Trophoblast cell (in vitro differentiated cells and primary cell): ENCODE measurements around the gene MYBBP1A.

Experiments
- DNase-seq, 2 donors: peaks; one replicate each; pipeline ENCODE4 v3.0.0-alpha.2; 2016
- H2AFZ ChIP-seq: 2 replicates; pipeline ENCODE4 v1.6.1; 2013; ENCODE audit warnings: low read length, moderate library complexity, mild to moderate bottlenecking; ENCODE audit not compliant: insufficient read depth, poor library complexity
- H2AK5ac ChIP-seq: 2 replicates; pipeline ENCODE4 v1.6.1; 2013; ENCODE audit warnings: mild to moderate bottlenecking, low read length
- H2BK120ac ChIP-seq: 2 replicates; pipeline ENCODE4 v1.6.1; 2013; ENCODE audit warnings: low read length, mild to moderate bottlenecking, moderate library complexity; ENCODE audit not compliant: insufficient read depth, poor library complexity
- H2BK12ac ChIP-seq: 2 replicates; pipeline ENCODE4 v1.6.1; 2013; ENCODE audit warnings: mild to moderate bottlenecking, low read length, moderate library complexity
- H2BK5ac ChIP-seq: 2 replicates; pipeline ENCODE4 v1.6.1; 2013; ENCODE audit warnings: low read length, low read depth, moderate library complexity, mild to moderate bottlenecking; ENCODE audit not compliant: poor library complexity
- H3K14ac ChIP-seq: 2 replicates; pipeline ENCODE4 v1.6.1; 2013; ENCODE audit warnings: mild to moderate bottlenecking, low read length
- H3K18ac ChIP-seq: 2 replicates; pipeline ENCODE4 v1.6.1; 2013; ENCODE audit warnings: mild to moderate bottlenecking, low read length
- H3K23ac ChIP-seq: 2 replicates; pipeline ENCODE4 v1.6.1; 2013; ENCODE audit warnings: low read length
- H3K27ac ChIP-seq: 2 replicates; pipeline ENCODE4 v1.5.1; 2013; ENCODE audit warnings: low read depth, mild to moderate bottlenecking, inconsistent platforms, low read length, moderate library complexity
- H3K27me3 ChIP-seq: 2 replicates; pipeline ENCODE4 v1.6.1; 2013; ENCODE audit warnings: inconsistent platforms, mild to moderate bottlenecking, low read length, moderate library complexity; ENCODE audit not compliant: insufficient read depth
- H3K36me3 ChIP-seq, 2 experiments: 1 replicate in 1 of 2; 2 replicates in 1 of 2; pipeline ENCODE4 v1.6.1; 2013; ENCODE audit warnings: low read length in 2 of 2, mild to moderate bottlenecking in 2 of 2, moderate library complexity in 1 of 2; ENCODE audit not compliant: insufficient read depth in 2 of 2, control insufficient read depth in 1 of 2
- H3K4ac ChIP-seq: 2 replicates; pipeline ENCODE4 v1.6.1; 2013; ENCODE audit warnings: low read depth, mild to moderate bottlenecking, low read length, moderate library complexity
- H3K4me1 ChIP-seq, 2 experiments: 1 replicate in 1 of 2; 2 replicates in 1 of 2; pipeline ENCODE4 v1.6.1; 2013; ENCODE audit warnings: low read length in 2 of 2, mild to moderate bottlenecking in 2 of 2, moderate library complexity in 1 of 2; ENCODE audit not compliant: insufficient read depth in 2 of 2, control insufficient read depth in 1 of 2
- H3K4me2 ChIP-seq: 2 replicates; pipeline ENCODE4 v1.6.1; 2013; ENCODE audit warnings: inconsistent platforms, mild to moderate bottlenecking, low read length, moderate library complexity
- H3K4me3 ChIP-seq: 2 replicates; pipeline ENCODE4 v1.5.1; 2013; ENCODE audit warnings: mild to moderate bottlenecking, low read depth, low read length, inconsistent platforms
- H3K79me1 ChIP-seq: one replicate; pipeline ENCODE4 v1.6.1; 2013; ENCODE audit warnings: low read length
- H3K79me2 ChIP-seq: 2 replicates; pipeline ENCODE4 v1.6.1; 2013; ENCODE audit warnings: low read length, mild to moderate bottlenecking; ENCODE audit not compliant: control insufficient read depth, insufficient read depth, poor library complexity
- H3K9ac ChIP-seq: 2 replicates; pipeline ENCODE4 v1.6.1; 2013; ENCODE audit warnings: mild to moderate bottlenecking, low read length
- H3K9me3 ChIP-seq: 2 replicates; pipeline ENCODE4 v1.6.1; 2013; ENCODE audit warnings: low read depth, mild to moderate bottlenecking, control low read depth, inconsistent platforms, low read length; ENCODE audit not compliant: insufficient read depth
- H4K12ac ChIP-seq: 2 replicates; pipeline ENCODE4 v1.6.1; 2013; ENCODE audit warnings: low read depth, mild to moderate bottlenecking, low read length, moderate library complexity
- H4K8ac ChIP-seq: 2 replicates; pipeline ENCODE4 v1.6.1; 2013; ENCODE audit warnings: low read depth, mild to moderate bottlenecking, low read length, moderate library complexity
- H4K91ac ChIP-seq: one replicate; pipeline ENCODE4 v1.6.1; 2013; ENCODE audit warnings: low read depth, mild to moderate bottlenecking, low read length, moderate library complexity
- WGBS: extraction: QIAGEN DNeasy Blood & Tissue Kit; methylation state at CpG from one replicate; pipeline ENCODE4 v1.1.7; 2013; ENCODE audit warnings: missing lambda C conversion rate; ENCODE audit not compliant: insufficient read length, insufficient coverage; ENCODE audit errors: extremely low coverage; 5-methylcytosine and 5-hydroxymethylcytosine counted together

Gene MYBBP1A

DNA sequence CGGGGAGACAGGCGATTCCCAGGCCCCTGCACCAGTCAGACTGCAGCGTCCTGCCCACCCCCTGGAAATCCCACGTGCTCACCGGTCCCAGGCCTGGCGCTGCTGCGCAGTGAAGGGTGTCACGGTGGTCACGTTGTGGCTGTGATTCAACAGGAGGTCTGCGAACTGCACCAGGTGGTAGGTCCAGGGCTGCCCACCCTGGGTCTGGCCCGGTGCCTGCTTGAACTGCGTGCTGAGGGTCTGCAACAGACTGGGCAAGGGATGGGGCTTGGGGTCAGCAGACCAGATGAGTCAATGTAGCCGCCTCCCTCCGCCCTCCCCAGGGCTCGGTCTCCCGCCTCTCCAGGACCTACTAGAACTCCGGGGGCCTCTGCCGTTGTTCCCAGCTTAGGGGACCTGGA is 7.1 kb downstream of the MYBBP1A start:
- H3K9me3 ChIP-seq, result peaks cover 3% of the 10 kb centered on the region
- no peak overlapping the region for H3K14ac ChIP-seq
- WGBS, result no CpG with 5 or more reads among the region's 18 CpGs
- peaks cover 56 to 67% of the 10 kb centered on the region in 2 experiments for H3K36me3 ChIP-seq
- H3K4me1 ChIP-seq, result peaks cover 0 to 11% of the 10 kb centered on the region in 2 experiments
- no peaks in the 10 kb centered on the region for H3K79me1 ChIP-seq
- no peak for DNase-seq
- no peak overlapping the region for H3K18ac ChIP-seq
- H2AK5ac ChIP-seq, result no peak overlapping the region
- no peak overlapping the region for H4K91ac ChIP-seq
- H3K27ac ChIP-seq, result no peak overlapping the region
- H3K27me3 ChIP-seq, result no peaks in the 10 kb centered on the region
- no peak overlapping the region for H2AFZ ChIP-seq
- H2BK12ac ChIP-seq, result no peak overlapping the region
- H3K9ac ChIP-seq, result no peak overlapping the region
- no peak overlapping the region for H4K12ac ChIP-seq
- no peak overlapping the region for H2BK5ac ChIP-seq
- H3K4me2 ChIP-seq, result no peak overlapping the region
- H2BK120ac ChIP-seq, result no peak overlapping the region
- H3K23ac ChIP-seq, result no peak overlapping the region
- no peak overlapping the region for H3K4me3 ChIP-seq
- H4K8ac ChIP-seq, result no peak overlapping the region
- no peak overlapping the region for H3K4ac ChIP-seq
- no peaks in the 10 kb centered on the region for H3K79me2 ChIP-seq

DNA sequence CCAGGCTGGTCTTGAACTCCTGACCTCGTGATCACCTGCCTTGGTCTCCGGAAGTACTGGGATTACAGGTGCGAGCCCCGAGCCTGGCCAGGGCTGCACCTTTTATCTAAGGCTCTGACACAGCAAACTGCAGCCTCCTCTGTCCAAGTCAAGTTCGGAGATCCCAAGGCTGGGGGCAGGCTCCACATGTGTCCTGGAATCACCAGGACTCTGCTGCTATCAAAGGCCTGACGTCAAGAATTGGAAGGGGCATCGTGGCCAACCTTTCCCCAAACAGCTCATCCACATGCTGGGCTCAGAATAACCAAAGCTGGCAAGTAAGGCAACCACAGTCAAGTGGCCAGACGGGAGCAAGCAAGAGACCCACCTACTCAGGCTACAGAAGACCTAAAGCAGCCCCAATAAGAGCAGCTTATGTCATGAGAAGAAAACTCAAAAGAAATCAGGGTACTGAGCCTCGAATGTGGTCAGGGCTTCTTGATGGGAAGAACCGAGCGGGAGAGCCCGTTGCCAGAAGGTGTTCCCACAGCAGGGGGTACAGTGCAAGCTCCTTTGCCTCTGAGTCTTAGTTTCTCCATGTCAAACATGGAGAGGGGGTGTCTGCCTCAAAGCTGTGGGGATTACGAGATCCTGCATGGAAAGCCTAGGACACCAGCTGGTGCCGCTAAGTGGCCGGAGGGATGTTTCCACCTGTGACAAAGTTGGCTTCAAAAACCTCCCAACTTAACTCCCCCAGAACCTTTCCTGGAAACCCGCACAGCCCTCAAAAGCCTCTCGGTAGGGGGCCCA is 7.9 kb downstream of the MYBBP1A start:
- no peak overlapping the region for H2BK120ac ChIP-seq
- no peak overlapping the region for H3K23ac ChIP-seq
- no peak overlapping the region for H3K14ac ChIP-seq
- no peaks in the 10 kb centered on the region for H3K79me2 ChIP-seq
- H2AFZ ChIP-seq, result no peak overlapping the region
- H3K4me3 ChIP-seq, result no peak overlapping the region
- H3K27ac ChIP-seq, result no peak overlapping the region
- H2AK5ac ChIP-seq, result no peak overlapping the region
- peaks cover 62 to 72% of the 10 kb centered on the region in 2 experiments for H3K36me3 ChIP-seq
- H3K4me1 ChIP-seq, result peaks cover 0 to 11% of the 10 kb centered on the region in 2 experiments
- H3K27me3 ChIP-seq, result no peaks in the 10 kb centered on the region
- H4K91ac ChIP-seq, result no peak overlapping the region
- H3K4ac ChIP-seq, result no peak overlapping the region
- no peak overlapping the region for H4K8ac ChIP-seq
- no peak overlapping the region for H3K18ac ChIP-seq
- H2BK12ac ChIP-seq, result no peak overlapping the region
- H3K4me2 ChIP-seq, result no peak overlapping the region
- H3K9me3 ChIP-seq, result peaks cover 3% of the 10 kb centered on the region
- H2BK5ac ChIP-seq, result no peak overlapping the region
- WGBS, result no CpG with 5 or more reads among the region's 17 CpGs
- no peaks in the 10 kb centered on the region for H3K79me1 ChIP-seq
- H4K12ac ChIP-seq, result no peak overlapping the region
- H3K9ac ChIP-seq, result no peak overlapping the region
- DNase-seq, result no peak

DNA sequence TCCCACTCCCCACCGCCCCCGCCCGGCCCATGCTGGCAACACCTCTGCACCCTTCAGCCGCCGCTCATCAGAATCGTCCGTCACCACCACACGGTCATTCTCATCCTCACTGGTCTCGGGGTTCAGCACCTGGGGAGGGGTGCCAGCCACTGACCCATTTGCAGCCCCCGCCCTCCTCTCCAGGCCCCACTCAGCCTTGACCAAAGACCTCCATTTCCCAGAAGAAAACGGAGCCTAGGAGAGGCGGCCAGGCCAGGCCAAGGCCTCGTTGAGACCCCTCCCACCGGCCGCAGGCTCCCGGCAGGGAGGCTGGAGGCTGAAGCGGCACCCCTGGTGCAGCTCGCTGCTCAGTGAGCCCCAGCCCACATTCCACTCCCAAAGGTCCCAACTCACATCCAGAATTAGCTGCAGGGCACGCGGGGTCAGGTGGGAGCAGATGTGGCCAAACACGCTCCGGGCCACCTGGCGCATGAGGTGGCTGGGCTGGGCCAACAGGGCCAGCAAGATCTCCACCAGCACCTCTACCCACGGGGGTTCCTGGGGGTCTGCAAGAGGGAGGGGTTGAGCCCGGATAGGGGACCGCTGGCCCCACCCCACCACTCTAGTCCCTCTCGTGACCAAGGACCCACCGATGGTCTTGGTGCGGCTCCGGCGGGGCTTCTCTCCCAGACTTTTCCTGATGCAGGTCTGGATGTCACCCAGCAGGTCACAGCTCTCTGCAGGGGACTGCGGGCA is 9.8 kb downstream of the MYBBP1A start:
- H3K79me1 ChIP-seq, result no peaks in the 10 kb centered on the region
- H2BK12ac ChIP-seq, result no peak overlapping the region
- H3K18ac ChIP-seq, result no peak overlapping the region
- no peak overlapping the region for H3K4me2 ChIP-seq
- no peak overlapping the region for H3K4ac ChIP-seq
- H3K9ac ChIP-seq, result no peak overlapping the region
- H4K91ac ChIP-seq, result no peak overlapping the region
- H3K4me3 ChIP-seq, result no peak overlapping the region
- peaks cover 0 to 11% of the 10 kb centered on the region in 2 experiments for H3K4me1 ChIP-seq
- H3K23ac ChIP-seq, result no peak overlapping the region
- no peak overlapping the region for H4K8ac ChIP-seq
- DNase-seq, result peak in 1 of 2 donors; percentile 64
- no peak overlapping the region for H3K27ac ChIP-seq
- no peak overlapping the region for H2BK120ac ChIP-seq
- H2AFZ ChIP-seq, result no peak overlapping the region
- no peak overlapping the region for H2BK5ac ChIP-seq
- peaks cover 1% of the 10 kb centered on the region for H3K9me3 ChIP-seq
- peak overlapping the region; percentile 15 for H4K12ac ChIP-seq
- H3K27me3 ChIP-seq, result no peaks in the 10 kb centered on the region
- WGBS, result no CpG with 5 or more reads among the region's 32 CpGs
- no peaks in the 10 kb centered on the region for H3K79me2 ChIP-seq
- no peak overlapping the region for H3K14ac ChIP-seq
- H2AK5ac ChIP-seq, result no peak overlapping the region
- H3K36me3 ChIP-seq, result peaks cover 65 to 71% of the 10 kb centered on the region in 2 experiments

DNA sequence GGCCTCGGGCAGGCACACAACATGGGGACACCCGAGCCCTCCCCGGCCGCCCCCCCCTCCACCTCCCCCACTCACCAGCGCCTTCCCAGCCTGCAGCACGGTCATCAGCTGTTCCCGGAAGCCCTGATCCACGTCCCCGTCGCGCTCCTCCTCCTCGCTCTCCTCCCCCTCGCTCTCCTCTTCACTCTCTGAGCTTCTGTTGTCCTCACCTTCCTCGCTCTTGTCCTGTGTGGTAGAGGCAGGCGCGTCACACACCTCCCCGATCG is 10.3 kb downstream of the MYBBP1A start:
- H3K36me3 ChIP-seq, result peaks cover 65 to 71% of the 10 kb centered on the region in 2 experiments
- H2AK5ac ChIP-seq, result no peak overlapping the region
- H4K8ac ChIP-seq, result no peak overlapping the region
- no peak overlapping the region for H4K12ac ChIP-seq
- H3K4me1 ChIP-seq, result peaks cover 0 to 9% of the 10 kb centered on the region in 2 experiments
- no peak overlapping the region for H3K4me2 ChIP-seq
- H3K27me3 ChIP-seq, result no peaks in the 10 kb centered on the region
- no peak overlapping the region for H3K27ac ChIP-seq
- H3K9ac ChIP-seq, result no peak overlapping the region
- H2BK5ac ChIP-seq, result no peak overlapping the region
- H3K18ac ChIP-seq, result no peak overlapping the region
- H3K14ac ChIP-seq, result no peak overlapping the region
- H2BK12ac ChIP-seq, result no peak overlapping the region
- H3K4ac ChIP-seq, result no peak overlapping the region
- no CpG with 5 or more reads among the region's 18 CpGs for WGBS
- no peak overlapping the region for H2AFZ ChIP-seq
- no peak for DNase-seq
- H3K9me3 ChIP-seq, result peaks cover 1% of the 10 kb centered on the region
- no peak overlapping the region for H3K23ac ChIP-seq
- H3K79me2 ChIP-seq, result no peaks in the 10 kb centered on the region
- no peak overlapping the region for H4K91ac ChIP-seq
- no peak overlapping the region for H3K4me3 ChIP-seq
- no peak overlapping the region for H2BK120ac ChIP-seq
- no peaks in the 10 kb centered on the region for H3K79me1 ChIP-seq
